BE2C (cell line): ENCODE data around the gene MRPS27.

Experiments used
- DNase-seq: peaks from one replicate; pipeline ENCODE4 v3.0.0-alpha.2; 2020
- H3K27me3 ChIP-seq: fragments of 250-450 bp; sonication (Bioruptor Pico); 2 replicates; pipeline ENCODE4 v1.5.1; 2020; ENCODE audit warnings: mild to moderate bottlenecking
- H3K36me3 ChIP-seq: fragments of 250-450 bp; sonication (Bioruptor Pico); 2 replicates; pipeline ENCODE4 v1.5.1; 2020; ENCODE audit warnings: mild to moderate bottlenecking
- H3K4me1 ChIP-seq: fragments of 250-450 bp; sonication (Bioruptor Pico); 2 replicates; pipeline ENCODE4 v1.5.1; 2020
- H3K4me3 ChIP-seq: 2 replicates; pipeline ENCODE4 v1.5.1; 2011; ENCODE audit warnings: low read depth, low read length
- H3K9me3 ChIP-seq: fragments of 250-450 bp; sonication (Bioruptor Pico); 2 replicates; pipeline ENCODE4 v1.5.1; 2020
- TF ChIP-seq, protein P1 (sequence below): IDR thresholded peaks from 2 replicates; pipeline ENCODE4 v1.5.1; 2012; ENCODE audit warnings: mild to moderate bottlenecking, low read depth, low read length

Gene MRPS27

GRCh38 chr5:72252008-72252407, 68.0 kb downstream of the MRPS27 start:
- peaks cover 10% of the 10 kb centered on the region for H3K4me1 ChIP-seq
- H3K27me3 ChIP-seq, result no peaks in the 10 kb centered on the region
- no peak for DNase-seq
- 0 out of 2 replicates have a peak, but pooled peaks cover 4% of the 10 kb centered on the region for H3K36me3 ChIP-seq
- no peaks in the 10 kb centered on the region for H3K9me3 ChIP-seq
- TF ChIP-seq, protein P1, sequence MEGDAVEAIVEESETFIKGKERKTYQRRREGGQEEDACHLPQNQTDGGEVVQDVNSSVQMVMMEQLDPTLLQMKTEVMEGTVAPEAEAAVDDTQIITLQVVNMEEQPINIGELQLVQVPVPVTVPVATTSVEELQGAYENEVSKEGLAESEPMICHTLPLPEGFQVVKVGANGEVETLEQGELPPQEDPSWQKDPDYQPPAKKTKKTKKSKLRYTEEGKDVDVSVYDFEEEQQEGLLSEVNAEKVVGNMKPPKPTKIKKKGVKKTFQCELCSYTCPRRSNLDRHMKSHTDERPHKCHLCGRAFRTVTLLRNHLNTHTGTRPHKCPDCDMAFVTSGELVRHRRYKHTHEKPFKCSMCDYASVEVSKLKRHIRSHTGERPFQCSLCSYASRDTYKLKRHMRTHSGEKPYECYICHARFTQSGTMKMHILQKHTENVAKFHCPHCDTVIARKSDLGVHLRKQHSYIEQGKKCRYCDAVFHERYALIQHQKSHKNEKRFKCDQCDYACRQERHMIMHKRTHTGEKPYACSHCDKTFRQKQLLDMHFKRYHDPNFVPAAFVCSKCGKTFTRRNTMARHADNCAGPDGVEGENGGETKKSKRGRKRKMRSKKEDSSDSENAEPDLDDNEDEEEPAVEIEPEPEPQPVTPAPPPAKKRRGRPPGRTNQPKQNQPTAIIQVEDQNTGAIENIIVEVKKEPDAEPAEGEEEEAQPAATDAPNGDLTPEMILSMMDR, result no peak
- no peak overlapping the region for H3K4me3 ChIP-seq

- Histone ChIP-seq H3K9me3 (no peaks in the 10 kb centered on the region), H3K4me1 (peaks cover 14% of the 10 kb centered on the region), H3K27me3 (no peaks in the 10 kb centered on the region), H3K36me3 (0 out of 2 replicates have a peak, but pooled peaks cover 4% of the 10 kb centered on the region), H3K4me3 (no peak overlapping the region)
- DNase-seq, result no peak
- TF ChIP-seq, protein P1, result no peak
Observed at GRCh38 chr5:72251386-72251785, 68.7 kb downstream of the MRPS27 start.

- Histone ChIP-seq H3K36me3 (0 out of 2 replicates have a peak, but pooled peaks cover 4% of the 10 kb centered on the region), H3K4me3 (no peak overlapping the region), H3K27me3 (no peaks in the 10 kb centered on the region), H3K4me1 (peaks cover 30% of the 10 kb centered on the region), H3K9me3 (no peaks in the 10 kb centered on the region)
- peak; percentile 21 for DNase-seq
- TF ChIP-seq, protein P1, result no peak
Observed at GRCh38 chr5:72248410-72248981, 71.5 kb downstream of the MRPS27 start.

DNA sequence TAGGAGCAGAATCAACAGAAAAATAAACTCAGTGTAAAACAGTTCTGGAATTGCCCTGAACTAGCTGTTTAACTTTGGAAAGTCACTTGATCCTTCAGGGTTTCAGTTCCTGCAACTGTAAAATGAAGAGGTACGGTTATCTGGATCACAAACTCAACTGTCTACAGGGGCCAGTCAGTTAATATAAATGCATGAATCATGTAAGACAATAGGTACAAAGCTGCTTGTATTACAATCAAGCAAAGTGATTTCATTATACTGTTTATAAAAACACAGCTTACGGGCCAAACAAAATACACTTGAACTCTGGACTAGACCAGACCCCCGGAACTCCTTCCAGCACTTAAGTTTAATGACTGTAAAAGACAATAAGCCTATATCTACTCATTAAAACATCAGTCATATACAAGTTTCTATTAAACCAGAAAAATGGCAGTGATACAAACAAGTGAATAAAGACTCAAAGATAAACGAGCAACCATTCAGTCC, 73.0 kb downstream of the MRPS27 start:
- no peaks in the 10 kb centered on the region for H3K9me3 ChIP-seq
- DNase-seq, result no peak
- H3K4me3 ChIP-seq, result no peak overlapping the region
- H3K36me3 ChIP-seq, result no peaks in the 10 kb centered on the region
- no peaks in the 10 kb centered on the region for H3K27me3 ChIP-seq
- TF ChIP-seq, protein P1, result no peak
- H3K4me1 ChIP-seq, result peaks cover 30% of the 10 kb centered on the region

GRCh38 chr5:72245951-72246532, 74.0 kb downstream of the MRPS27 start:
- no peak for DNase-seq
- TF ChIP-seq, protein P1, result no peak
- Histone ChIP-seq H3K4me3 (no peak overlapping the region), H3K4me1 (peaks cover 30% of the 10 kb centered on the region), H3K9me3 (no peaks in the 10 kb centered on the region), H3K36me3 (peaks cover 4% of the 10 kb centered on the region; the same call in 1 of the 2 replicates), H3K27me3 (no peaks in the 10 kb centered on the region)

GRCh38 chr5:72245546-72245945, 74.5 kb downstream of the MRPS27 start:
- no peaks in the 10 kb centered on the region for H3K9me3 ChIP-seq
- no peaks in the 10 kb centered on the region for H3K27me3 ChIP-seq
- H3K36me3 ChIP-seq, result peaks cover 6% of the 10 kb centered on the region; the same call in 1 of the 2 replicates
- TF ChIP-seq, protein P1, result no peak
- peaks cover 30% of the 10 kb centered on the region for H3K4me1 ChIP-seq
- no peak for DNase-seq
- no peak overlapping the region for H3K4me3 ChIP-seq
